Activated naive CD8-positive, alpha-beta T cell (primary cell): ENCODE measurements around the gene COG2.
"Not testable (repeated sequence)": the region's sequence is repeated elsewhere in the genome, so short reads cannot be mapped to it uniquely, and the experiment has no call there.

Experiments
- H3K27ac Mint-ChIP-seq: one replicate; pipeline ENCODE4 v1.8.0; 2021; ENCODE audit warnings: mixed read lengths
- H3K27me3 Mint-ChIP-seq: one replicate; pipeline ENCODE4 v1.8.0; 2021; ENCODE audit warnings: mixed read lengths
- H3K36me3 Mint-ChIP-seq: one replicate; pipeline ENCODE4 v1.8.0; 2021; ENCODE audit warnings: mixed read lengths
- H3K4me1 Mint-ChIP-seq: one replicate; pipeline ENCODE4 v1.8.0; 2021; ENCODE audit warnings: low read depth, mixed read lengths
- H3K4me3 Mint-ChIP-seq: one replicate; pipeline ENCODE4 v1.8.0; 2021; ENCODE audit warnings: mild to moderate bottlenecking, mixed read lengths
- H3K9me3 Mint-ChIP-seq: one replicate; pipeline ENCODE4 v1.8.0; 2021; ENCODE audit warnings: low read depth, mixed read lengths

The COG2 gene, protein sequence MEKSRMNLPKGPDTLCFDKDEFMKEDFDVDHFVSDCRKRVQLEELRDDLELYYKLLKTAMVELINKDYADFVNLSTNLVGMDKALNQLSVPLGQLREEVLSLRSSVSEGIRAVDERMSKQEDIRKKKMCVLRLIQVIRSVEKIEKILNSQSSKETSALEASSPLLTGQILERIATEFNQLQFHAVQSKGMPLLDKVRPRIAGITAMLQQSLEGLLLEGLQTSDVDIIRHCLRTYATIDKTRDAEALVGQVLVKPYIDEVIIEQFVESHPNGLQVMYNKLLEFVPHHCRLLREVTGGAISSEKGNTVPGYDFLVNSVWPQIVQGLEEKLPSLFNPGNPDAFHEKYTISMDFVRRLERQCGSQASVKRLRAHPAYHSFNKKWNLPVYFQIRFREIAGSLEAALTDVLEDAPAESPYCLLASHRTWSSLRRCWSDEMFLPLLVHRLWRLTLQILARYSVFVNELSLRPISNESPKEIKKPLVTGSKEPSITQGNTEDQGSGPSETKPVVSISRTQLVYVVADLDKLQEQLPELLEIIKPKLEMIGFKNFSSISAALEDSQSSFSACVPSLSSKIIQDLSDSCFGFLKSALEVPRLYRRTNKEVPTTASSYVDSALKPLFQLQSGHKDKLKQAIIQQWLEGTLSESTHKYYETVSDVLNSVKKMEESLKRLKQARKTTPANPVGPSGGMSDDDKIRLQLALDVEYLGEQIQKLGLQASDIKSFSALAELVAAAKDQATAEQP

DNA sequence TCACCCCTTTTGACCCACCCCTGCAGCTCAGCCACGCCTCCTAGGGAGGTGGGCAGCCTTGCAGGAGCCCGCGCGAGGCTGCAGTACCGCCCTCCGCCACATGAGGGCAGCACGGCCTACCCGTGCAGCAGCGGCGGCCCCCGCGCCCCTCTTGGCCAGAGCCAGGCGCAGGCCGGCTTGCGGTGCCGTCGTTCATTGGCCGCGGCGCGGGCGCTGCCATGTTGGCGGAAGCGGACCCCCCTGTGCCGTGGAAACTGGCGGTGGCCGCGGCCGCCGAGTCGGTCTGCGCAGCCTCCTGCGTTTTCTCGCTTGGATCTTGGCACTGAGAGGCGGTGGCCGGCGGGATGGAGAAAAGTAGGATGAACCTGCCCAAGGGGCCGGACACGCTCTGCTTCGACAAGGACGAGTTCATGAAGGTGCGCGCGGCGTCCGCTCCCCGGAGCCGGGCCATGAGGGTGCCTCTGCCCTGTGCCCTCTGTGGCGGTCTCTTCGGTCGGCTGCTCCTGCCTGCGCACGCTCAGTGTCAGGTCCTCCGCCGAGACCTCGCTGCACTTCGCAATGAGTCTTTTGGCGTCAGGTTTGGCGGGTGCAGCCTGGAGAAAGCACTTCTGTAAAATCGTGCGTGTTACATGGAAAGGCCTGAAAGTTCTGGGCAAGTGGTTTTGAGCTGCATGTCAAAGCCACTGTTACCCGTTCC lies at the start of gene COG2:
TSS of gene COG2 (plus strand) at position 219 of the 697 bp plus-strand sequence. CDS start at position 345, 126 bp downstream.
- H3K27ac Mint-ChIP-seq = peak within 1 kb of the TSS; percentile 97
- no peaks in the 10 kb centered on the region for H3K9me3 Mint-ChIP-seq
- peak within 1 kb of the TSS; percentile 100 for H3K4me3 Mint-ChIP-seq
- H3K27me3 Mint-ChIP-seq = peaks cover 11% of the 10 kb centered on the region
- H3K36me3 Mint-ChIP-seq = peaks cover 3% of the 10 kb centered on the region
- H3K4me1 Mint-ChIP-seq = peaks cover 49% of the 10 kb centered on the region

- H3K27me3 Mint-ChIP-seq = peaks cover 25% of the 10 kb centered on the region
- no peaks in the 10 kb centered on the region for H3K9me3 Mint-ChIP-seq
- H3K36me3 Mint-ChIP-seq = no peaks in the 10 kb centered on the region
- no peaks in the 10 kb centered on the region for H3K4me1 Mint-ChIP-seq
- no peak overlapping the region for H3K4me3 Mint-ChIP-seq
- H3K27ac Mint-ChIP-seq = no peak overlapping the region
Measured at GRCh38 chr1:230592848-230593414, 49.4 kb upstream of the COG2 start.

- Mint-ChIP-seq H3K4me1 (no peaks in the 10 kb centered on the region), H3K27me3 (peaks cover 17% of the 10 kb centered on the region), H3K9me3 (peaks cover 5% of the 10 kb centered on the region), H3K4me3 (no peak overlapping the region), H3K36me3 (no peaks in the 10 kb centered on the region), H3K27ac (no peak overlapping the region)
Measured at GRCh38 chr1:230594214-230594773, 48.0 kb upstream of the COG2 start.

- no peaks in the 10 kb centered on the region for H3K4me1 Mint-ChIP-seq
- H3K27me3 Mint-ChIP-seq = peaks cover 18% of the 10 kb centered on the region
- H3K4me3 Mint-ChIP-seq = no peak overlapping the region
- peaks cover 5% of the 10 kb centered on the region for H3K9me3 Mint-ChIP-seq
- H3K36me3 Mint-ChIP-seq = no peaks in the 10 kb centered on the region
- no peak overlapping the region for H3K27ac Mint-ChIP-seq
Measured at GRCh38 chr1:230595181-230595580, 47.1 kb upstream of the COG2 start.

- no peaks in the 10 kb centered on the region for H3K36me3 Mint-ChIP-seq
- peaks cover 5% of the 10 kb centered on the region for H3K9me3 Mint-ChIP-seq
- no peak overlapping the region for H3K4me3 Mint-ChIP-seq
- H3K27me3 Mint-ChIP-seq = peaks cover 16% of the 10 kb centered on the region
- H3K4me1 Mint-ChIP-seq = no peaks in the 10 kb centered on the region
- no peak overlapping the region for H3K27ac Mint-ChIP-seq
Measured at GRCh38 chr1:230596306-230596705, 46.0 kb upstream of the COG2 start.

- H3K9me3 Mint-ChIP-seq = peaks cover 5% of the 10 kb centered on the region
- H3K36me3 Mint-ChIP-seq = no peaks in the 10 kb centered on the region
- H3K4me1 Mint-ChIP-seq = no peaks in the 10 kb centered on the region
- H3K4me3 Mint-ChIP-seq = no peak overlapping the region
- H3K27ac Mint-ChIP-seq = no peak overlapping the region
- H3K27me3 Mint-ChIP-seq = peaks cover 5% of the 10 kb centered on the region
Measured at GRCh38 chr1:230598745-230599144, 43.5 kb upstream of the COG2 start.

- H3K36me3 Mint-ChIP-seq = no peaks in the 10 kb centered on the region
- H3K4me3 Mint-ChIP-seq = no peak overlapping the region
- H3K9me3 Mint-ChIP-seq = peaks cover 5% of the 10 kb centered on the region
- H3K4me1 Mint-ChIP-seq = no peaks in the 10 kb centered on the region
- no peak overlapping the region for H3K27ac Mint-ChIP-seq
- peaks cover 3% of the 10 kb centered on the region for H3K27me3 Mint-ChIP-seq
Measured at GRCh38 chr1:230599926-230600656, 42.2 kb upstream of the COG2 start.

DNA sequence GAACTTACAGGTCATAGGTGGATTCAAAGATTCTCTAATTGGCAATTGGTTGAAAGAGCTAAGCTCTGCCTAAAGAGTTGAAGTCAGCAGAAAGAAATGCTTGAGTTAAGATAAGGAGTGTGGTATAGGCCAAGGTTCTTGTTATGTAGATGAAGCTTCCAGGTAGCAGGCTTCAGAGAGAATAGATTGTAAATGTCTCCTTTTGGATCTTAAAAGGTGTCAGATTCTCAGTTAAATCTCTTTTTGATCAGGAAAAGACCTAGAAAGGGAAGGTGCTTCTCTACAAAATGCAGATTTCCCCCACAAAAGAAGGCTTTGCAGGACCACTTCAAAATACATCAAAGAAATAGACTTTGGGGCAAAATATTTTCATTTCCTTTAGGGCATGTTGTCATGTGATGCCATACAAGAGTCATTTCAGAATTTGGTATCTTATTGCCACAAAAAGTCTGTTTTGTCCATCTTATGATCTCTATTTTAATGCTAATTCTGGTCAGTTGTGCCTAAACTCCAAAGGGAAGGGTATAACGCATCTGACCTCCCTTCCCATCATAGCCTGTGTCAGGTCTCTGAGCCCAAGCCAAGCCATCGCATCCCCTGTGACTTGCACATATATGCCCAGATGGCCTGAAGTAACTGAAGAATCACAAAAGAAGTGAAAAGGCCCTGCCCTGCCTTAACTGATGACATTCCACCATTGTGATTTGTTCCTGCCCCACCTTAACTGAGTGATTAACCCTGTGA lies 41.5 kb upstream of the COG2 start:
- not testable (repeated sequence) for H3K27ac Mint-ChIP-seq, H3K36me3 Mint-ChIP-seq, H3K4me3 Mint-ChIP-seq, H3K27me3 Mint-ChIP-seq, H3K4me1 Mint-ChIP-seq, H3K9me3 Mint-ChIP-seq

DNA sequence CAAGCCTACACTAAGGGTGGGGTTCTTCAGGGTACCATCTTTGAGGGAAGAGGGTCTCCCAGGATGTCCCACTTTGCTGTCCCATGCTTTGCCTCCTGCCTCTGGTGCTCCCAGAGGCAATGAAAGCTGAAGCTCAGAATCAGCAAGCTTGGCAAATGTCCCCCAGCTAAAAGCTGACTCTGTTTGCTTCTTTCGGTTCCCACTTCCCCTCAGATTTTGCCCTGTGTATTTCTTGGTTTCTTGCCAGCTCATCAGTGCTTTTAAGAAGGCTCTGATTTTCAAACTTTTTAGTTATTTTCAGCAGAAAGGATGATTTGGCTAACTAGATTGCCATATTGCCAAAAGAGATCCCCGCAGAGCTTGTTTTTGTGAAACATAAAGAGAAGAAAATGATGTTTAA lies 33.1 kb upstream of the COG2 start:
- no peaks in the 10 kb centered on the region for H3K4me1 Mint-ChIP-seq
- no peaks in the 10 kb centered on the region for H3K36me3 Mint-ChIP-seq
- H3K27me3 Mint-ChIP-seq = peaks cover 6% of the 10 kb centered on the region
- H3K9me3 Mint-ChIP-seq = no peaks in the 10 kb centered on the region
- H3K27ac Mint-ChIP-seq = no peak overlapping the region
- H3K4me3 Mint-ChIP-seq = no peak overlapping the region

GRCh38 chr1:230610589-230610988 lies 31.7 kb upstream of the COG2 start:
- Mint-ChIP-seq H3K4me3 (no peak overlapping the region), H3K9me3 (no peaks in the 10 kb centered on the region), H3K27ac (no peak overlapping the region), H3K27me3 (peaks cover 8% of the 10 kb centered on the region), H3K4me1 (no peaks in the 10 kb centered on the region), H3K36me3 (no peaks in the 10 kb centered on the region)

GRCh38 chr1:230611128-230611877 lies 31.0 kb upstream of the COG2 start:
- no peak overlapping the region for H3K27ac Mint-ChIP-seq
- H3K4me3 Mint-ChIP-seq = no peak overlapping the region
- H3K36me3 Mint-ChIP-seq = no peaks in the 10 kb centered on the region
- H3K4me1 Mint-ChIP-seq = no peaks in the 10 kb centered on the region
- no peaks in the 10 kb centered on the region for H3K9me3 Mint-ChIP-seq
- H3K27me3 Mint-ChIP-seq = peaks cover 11% of the 10 kb centered on the region

GRCh38 chr1:230611878-230612235 lies 30.4 kb upstream of the COG2 start:
- peaks cover 12% of the 10 kb centered on the region for H3K27me3 Mint-ChIP-seq
- H3K4me1 Mint-ChIP-seq = no peaks in the 10 kb centered on the region
- H3K4me3 Mint-ChIP-seq = no peak overlapping the region
- no peaks in the 10 kb centered on the region for H3K9me3 Mint-ChIP-seq
- H3K36me3 Mint-ChIP-seq = no peaks in the 10 kb centered on the region
- H3K27ac Mint-ChIP-seq = no peak overlapping the region

DNA sequence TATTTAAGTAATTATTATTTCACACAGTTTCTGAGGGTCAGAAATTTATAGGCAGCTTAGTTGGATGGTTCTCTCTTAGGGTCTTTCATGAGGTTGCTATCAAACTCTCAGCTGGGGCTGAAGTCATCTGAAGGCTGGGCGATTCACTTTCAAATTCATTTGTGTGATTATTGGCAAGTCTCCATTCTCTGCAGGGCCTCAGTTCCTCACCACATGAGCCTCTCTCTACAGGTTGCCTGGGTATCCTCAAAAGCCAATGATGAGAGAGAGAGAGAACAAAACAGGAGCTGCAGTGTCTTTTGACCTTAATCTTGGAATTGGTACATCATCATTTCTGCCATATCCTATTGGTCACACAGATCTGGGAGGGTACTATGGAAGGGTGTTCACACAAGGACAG lies 29.6 kb upstream of the COG2 start:
- no peak overlapping the region for H3K27ac Mint-ChIP-seq
- peaks cover 15% of the 10 kb centered on the region for H3K27me3 Mint-ChIP-seq
- H3K4me3 Mint-ChIP-seq = no peak overlapping the region
- H3K4me1 Mint-ChIP-seq = no peaks in the 10 kb centered on the region
- H3K9me3 Mint-ChIP-seq = no peaks in the 10 kb centered on the region
- no peaks in the 10 kb centered on the region for H3K36me3 Mint-ChIP-seq
